ENCODE measurements around the gene SYNE2. TPM values are rescaled to one million over a fixed set of nuclear protein-coding genes. Genes with fewer than 3 reads are reported as not detected.

Gene SYNE2
- total RNA-seq, 1 donor from 2014 or later: 105 TPM

DNA sequence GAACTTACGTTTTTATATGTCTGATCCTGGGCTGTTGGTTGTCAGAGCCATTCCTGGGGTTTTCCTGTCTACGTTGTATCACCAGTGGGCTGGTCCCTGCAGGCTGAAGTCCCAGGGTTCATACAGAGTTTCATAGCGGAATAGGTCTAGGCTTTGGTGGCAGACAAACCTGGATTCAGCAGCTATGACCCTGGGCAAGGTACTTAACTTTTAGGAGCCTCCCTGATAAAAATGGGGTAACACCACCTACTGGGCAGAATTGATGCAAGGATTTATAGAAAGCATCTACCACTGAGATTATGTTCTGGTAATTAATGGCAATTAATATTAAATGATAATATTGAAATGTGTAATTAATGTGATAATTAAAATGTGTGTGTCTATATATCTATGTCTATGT lies 141.2 kb downstream of the SYNE2 start:
- DNase-seq (ENCODE audit: low spot score): no peak
- Mint-ChIP-seq H3K4me1 (peaks cover 9% of the 10 kb centered on the region), H3K27ac (no peak overlapping the region), H3K4me3 (no peak overlapping the region), H3K9me3 (no peaks in the 10 kb centered on the region), H3K36me3 (peaks cover 36% of the 10 kb centered on the region), H3K27me3 (ENCODE audit: insufficient read depth, low read depth) (no peaks in the 10 kb centered on the region)
- H3K36me3 ChIP-seq: no peaks in the 10 kb centered on the region
- H3K4me1 ChIP-seq: no peaks in the 10 kb centered on the region
- H3F3A ChIP-seq (ENCODE audit: low read depth): no peaks in the 10 kb centered on the region
- no peaks in the 10 kb centered on the region for H3K9me3 ChIP-seq (ENCODE audit: low read depth)
- no peak overlapping the region for H3K4me3 ChIP-seq
- no peak for TF ChIP-seq EZH2 (IDR thresholded peaks at IDR 0.05)
- TF ChIP-seq, protein P1, sequence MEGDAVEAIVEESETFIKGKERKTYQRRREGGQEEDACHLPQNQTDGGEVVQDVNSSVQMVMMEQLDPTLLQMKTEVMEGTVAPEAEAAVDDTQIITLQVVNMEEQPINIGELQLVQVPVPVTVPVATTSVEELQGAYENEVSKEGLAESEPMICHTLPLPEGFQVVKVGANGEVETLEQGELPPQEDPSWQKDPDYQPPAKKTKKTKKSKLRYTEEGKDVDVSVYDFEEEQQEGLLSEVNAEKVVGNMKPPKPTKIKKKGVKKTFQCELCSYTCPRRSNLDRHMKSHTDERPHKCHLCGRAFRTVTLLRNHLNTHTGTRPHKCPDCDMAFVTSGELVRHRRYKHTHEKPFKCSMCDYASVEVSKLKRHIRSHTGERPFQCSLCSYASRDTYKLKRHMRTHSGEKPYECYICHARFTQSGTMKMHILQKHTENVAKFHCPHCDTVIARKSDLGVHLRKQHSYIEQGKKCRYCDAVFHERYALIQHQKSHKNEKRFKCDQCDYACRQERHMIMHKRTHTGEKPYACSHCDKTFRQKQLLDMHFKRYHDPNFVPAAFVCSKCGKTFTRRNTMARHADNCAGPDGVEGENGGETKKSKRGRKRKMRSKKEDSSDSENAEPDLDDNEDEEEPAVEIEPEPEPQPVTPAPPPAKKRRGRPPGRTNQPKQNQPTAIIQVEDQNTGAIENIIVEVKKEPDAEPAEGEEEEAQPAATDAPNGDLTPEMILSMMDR (IDR thresholded peaks at IDR 0.05): no peak
- TF ChIP-seq EZH2phosphoT487 (IDR thresholded peaks at IDR 0.05): no peak
- H3K27ac ChIP-seq: no peak overlapping the region
- H2AFZ ChIP-seq (replicated peaks): no peak overlapping the region
- H3K9ac ChIP-seq: no peak overlapping the region
- no peak overlapping the region for H3K4me2 ChIP-seq
- H4K20me1 ChIP-seq (ENCODE audit: low read depth): no peaks in the 10 kb centered on the region
- no peaks in the 10 kb centered on the region for H3K79me2 ChIP-seq (ENCODE audit: low read depth)
- no peaks in the 10 kb centered on the region for H3K27me3 ChIP-seq

DNA sequence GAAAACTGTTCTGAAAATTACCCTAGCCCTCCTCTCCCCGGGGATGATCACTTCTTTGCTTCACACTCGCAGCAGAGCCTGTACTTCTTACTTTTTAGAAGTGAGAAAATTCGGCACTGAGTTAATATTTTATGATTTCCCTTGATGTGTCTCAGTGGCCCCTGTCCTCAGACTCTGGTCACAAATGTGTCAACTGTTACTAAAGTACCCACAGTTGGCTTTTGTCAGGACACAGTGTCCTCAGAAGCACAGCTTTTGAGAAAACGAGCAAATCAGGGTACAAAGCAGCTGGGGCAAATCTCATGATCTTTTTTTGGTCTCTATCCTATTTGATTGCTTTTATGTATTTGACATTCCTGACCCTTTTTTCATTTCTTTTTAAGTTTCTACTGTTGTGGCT lies 142.5 kb downstream of the SYNE2 start:
- Histone ChIP-seq H3K4me3 (no peak overlapping the region), H3K36me3 (peaks cover 3% of the 10 kb centered on the region), H2AFZ (replicated peaks) (no peak overlapping the region), H3K4me2 (no peak overlapping the region), H3K9me3 (ENCODE audit: low read depth) (no peaks in the 10 kb centered on the region), H3F3A (ENCODE audit: low read depth) (no peaks in the 10 kb centered on the region), H3K9ac (no peak overlapping the region), H4K20me1 (ENCODE audit: low read depth) (no peaks in the 10 kb centered on the region), H3K4me1 (no peaks in the 10 kb centered on the region), H3K27me3 (no peaks in the 10 kb centered on the region), H3K79me2 (ENCODE audit: low read depth) (no peaks in the 10 kb centered on the region), H3K27ac (no peak overlapping the region)
- peaks cover 9% of the 10 kb centered on the region for H3K4me1 Mint-ChIP-seq
- TF ChIP-seq, protein P1 (IDR thresholded peaks at IDR 0.05): no peak
- TF ChIP-seq EZH2 (IDR thresholded peaks at IDR 0.05) (no peak), EZH2phosphoT487 (IDR thresholded peaks at IDR 0.05) (no peak)
- no peaks in the 10 kb centered on the region for H3K9me3 Mint-ChIP-seq
- H3K36me3 Mint-ChIP-seq: peaks cover 44% of the 10 kb centered on the region
- no peaks in the 10 kb centered on the region for H3K27me3 Mint-ChIP-seq (ENCODE audit: insufficient read depth, low read depth)
- no peak overlapping the region for H3K4me3 Mint-ChIP-seq
- no peak overlapping the region for H3K27ac Mint-ChIP-seq
- no peak for DNase-seq (ENCODE audit: low spot score)

DNA sequence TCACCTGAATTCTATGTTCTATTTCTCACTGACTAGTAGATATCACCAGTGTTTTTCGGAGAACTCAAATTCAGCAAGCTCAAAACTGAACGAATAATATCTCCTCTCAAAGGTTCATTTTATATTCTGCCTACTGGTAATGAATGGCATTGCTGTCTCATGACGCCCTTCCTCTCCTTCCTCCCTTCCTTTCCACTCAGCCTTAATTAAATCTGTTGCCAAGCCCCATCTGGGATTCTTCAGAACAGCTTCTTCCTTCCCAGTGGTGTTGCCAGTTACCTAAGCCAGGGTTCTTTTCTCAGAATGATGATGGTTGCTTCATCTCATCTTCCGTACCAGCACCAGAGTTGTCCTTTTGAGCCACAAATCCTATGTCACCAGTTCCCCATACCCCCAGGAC lies 143.2 kb downstream of the SYNE2 start:
- no peaks in the 10 kb centered on the region for H3K79me2 ChIP-seq (ENCODE audit: low read depth)
- DNase-seq (ENCODE audit: low spot score): no peak
- H3F3A ChIP-seq (ENCODE audit: low read depth): no peaks in the 10 kb centered on the region
- H3K9me3 Mint-ChIP-seq: no peaks in the 10 kb centered on the region
- no peaks in the 10 kb centered on the region for H3K27me3 ChIP-seq
- no peaks in the 10 kb centered on the region for H3K4me1 ChIP-seq
- H3K9me3 ChIP-seq (ENCODE audit: low read depth): no peaks in the 10 kb centered on the region
- TF ChIP-seq, protein P1 (IDR thresholded peaks at IDR 0.05): no peak
- H3K4me3 Mint-ChIP-seq: no peak overlapping the region
- H3K4me2 ChIP-seq: no peak overlapping the region
- H3K27ac ChIP-seq: no peak overlapping the region
- no peaks in the 10 kb centered on the region for H4K20me1 ChIP-seq (ENCODE audit: low read depth)
- H3K4me3 ChIP-seq: no peak overlapping the region
- H3K36me3 ChIP-seq: peaks cover 10% of the 10 kb centered on the region
- no peak overlapping the region for H3K9ac ChIP-seq
- H3K4me1 Mint-ChIP-seq: peaks cover 9% of the 10 kb centered on the region
- H3K36me3 Mint-ChIP-seq: peaks cover 46% of the 10 kb centered on the region
- no peaks in the 10 kb centered on the region for H3K27me3 Mint-ChIP-seq (ENCODE audit: insufficient read depth, low read depth)
- H2AFZ ChIP-seq (replicated peaks): no peak overlapping the region
- H3K27ac Mint-ChIP-seq: no peak overlapping the region

All from neural progenitor cell (in vitro differentiated cells).